AG08395 (cell line): ENCODE measurements around the gene PIP4K2A.
"Not testable (repeated sequence)": the region's sequence is repeated elsewhere in the genome, so short reads cannot be mapped to it uniquely, and the experiment has no call there.

Experiments
- DNase-seq: peaks from one replicate; pipeline ENCODE4 v3.0.0; 2012; ENCODE audit warnings: mixed read lengths, low spot score

The PIP4K2A gene

DNA sequence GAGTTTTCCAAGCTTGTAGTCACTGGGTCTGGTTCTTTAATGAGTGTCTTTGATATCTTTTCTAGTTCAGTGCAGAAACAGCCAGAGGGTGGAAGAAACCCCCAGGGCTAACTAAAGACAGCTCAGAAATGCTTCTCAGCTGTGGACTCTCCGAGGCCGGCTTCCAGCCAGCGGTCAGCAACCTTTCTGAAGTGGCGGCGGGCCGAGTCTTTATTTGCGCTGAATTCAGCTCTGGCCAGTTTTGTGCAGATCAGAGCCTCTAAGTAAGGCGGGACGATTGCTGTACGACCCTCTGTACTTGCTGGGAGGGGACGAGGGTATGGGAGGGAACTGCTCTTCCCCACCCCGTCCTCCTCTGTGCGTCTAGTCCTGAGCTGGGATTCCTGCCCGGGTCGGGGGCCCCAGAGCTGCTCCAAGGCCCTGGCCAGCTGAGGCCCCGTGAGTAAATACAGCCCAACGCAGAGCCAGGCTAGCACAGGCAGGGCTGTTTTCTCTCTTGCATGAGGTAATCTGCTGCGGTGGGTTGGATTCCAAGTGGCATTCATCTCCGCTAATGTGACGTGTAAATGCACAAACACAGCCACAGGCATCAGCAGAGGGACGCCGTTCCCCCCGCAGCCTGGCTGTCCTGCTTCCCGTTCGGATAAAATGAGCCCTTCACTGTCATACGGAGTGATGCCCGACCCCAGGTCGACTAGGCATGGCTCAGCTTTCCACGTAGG, 159.8 kb downstream of the PIP4K2A start:
- DNase-seq, result peak; percentile 71

- no peak for DNase-seq
Observed at GRCh38 chr10:22553452-22553995, 160.9 kb downstream of the PIP4K2A start.

GRCh38 chr10:22552888-22553378, 161.4 kb downstream of the PIP4K2A start:
- no peak for DNase-seq

- no peak for DNase-seq
Observed at GRCh38 chr10:22551681-22552365, 162.6 kb downstream of the PIP4K2A start.

- peak; percentile 10 for DNase-seq
Observed at GRCh38 chr10:22550732-22551131, 163.6 kb downstream of the PIP4K2A start.

DNA sequence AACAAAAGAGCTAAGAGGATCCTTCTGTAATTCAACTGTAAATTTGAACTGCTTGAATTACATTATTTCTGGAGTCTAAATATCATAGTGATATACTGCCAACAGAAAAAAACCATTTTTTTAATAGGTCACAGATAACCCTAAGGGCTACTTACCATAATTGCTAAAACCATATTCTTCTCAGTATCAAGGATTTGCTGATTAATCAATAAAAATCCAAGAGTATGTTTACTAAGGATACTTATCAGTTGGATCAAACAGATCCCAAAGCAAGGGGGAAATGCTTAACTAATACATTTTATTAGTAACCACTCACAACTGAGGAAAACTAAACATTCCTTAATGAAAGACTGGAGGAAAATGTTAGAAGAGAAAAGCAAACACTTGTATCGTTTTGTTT, 166.0 kb downstream of the PIP4K2A start:
- no peak for DNase-seq

- DNase-seq, result no peak
Observed at GRCh38 chr10:22545643-22546042, 168.7 kb downstream of the PIP4K2A start.

GRCh38 chr10:22544325-22545068, 169.9 kb downstream of the PIP4K2A start:
- no peak for DNase-seq

DNA sequence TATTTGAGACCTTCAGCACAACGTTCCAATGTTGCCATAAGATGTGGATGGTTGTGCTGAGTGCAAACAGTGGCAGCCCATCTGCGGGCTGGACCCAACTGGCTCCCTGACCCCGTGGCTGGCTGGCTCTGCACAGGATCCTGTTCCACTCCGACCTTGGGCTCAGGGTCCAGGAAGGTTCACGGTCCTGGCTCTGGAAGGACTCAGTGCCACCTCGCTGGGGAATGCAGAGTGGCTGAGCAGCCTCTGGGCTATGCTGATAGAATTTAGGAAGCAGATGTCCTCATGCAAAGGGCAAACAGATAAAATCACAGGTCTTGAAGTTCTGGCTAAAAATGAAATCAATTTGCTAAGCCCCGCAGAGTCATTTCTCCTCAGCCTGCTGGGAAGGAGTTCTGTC, 171.6 kb downstream of the PIP4K2A start:
- DNase-seq, result no peak

DNA sequence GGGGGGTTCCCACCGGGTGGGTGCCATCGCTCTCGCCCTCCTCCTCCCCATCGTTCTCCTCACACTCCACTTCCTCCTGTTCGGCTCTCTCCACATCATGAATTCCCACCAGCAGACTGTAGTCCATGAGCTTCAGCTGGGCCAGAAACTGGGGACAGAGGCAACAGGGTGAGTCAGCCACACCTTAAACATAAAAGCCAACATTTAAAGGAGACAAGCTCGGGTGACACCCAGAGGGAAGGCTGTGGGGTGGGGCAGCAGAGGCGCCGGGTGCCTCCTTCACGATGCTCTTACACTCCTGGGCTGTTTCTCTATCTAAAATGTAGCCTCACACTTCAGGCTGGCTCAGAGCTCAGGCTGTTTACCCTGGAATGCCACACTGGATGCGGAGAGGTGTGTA, 172.5 kb downstream of the PIP4K2A start:
- no peak for DNase-seq

- DNase-seq, result no peak
Observed at GRCh38 chr10:22539579-22540298, 174.6 kb downstream of the PIP4K2A start.

- DNase-seq, result no peak
Observed at GRCh38 chr10:22537810-22538209, 176.6 kb downstream of the PIP4K2A start.

- DNase-seq, result no peak
Observed at GRCh38 chr10:22536620-22537019, 177.8 kb downstream of the PIP4K2A start.

- no peak for DNase-seq
Observed at GRCh38 chr10:22534849-22535604, 179.4 kb downstream of the PIP4K2A start.

DNA sequence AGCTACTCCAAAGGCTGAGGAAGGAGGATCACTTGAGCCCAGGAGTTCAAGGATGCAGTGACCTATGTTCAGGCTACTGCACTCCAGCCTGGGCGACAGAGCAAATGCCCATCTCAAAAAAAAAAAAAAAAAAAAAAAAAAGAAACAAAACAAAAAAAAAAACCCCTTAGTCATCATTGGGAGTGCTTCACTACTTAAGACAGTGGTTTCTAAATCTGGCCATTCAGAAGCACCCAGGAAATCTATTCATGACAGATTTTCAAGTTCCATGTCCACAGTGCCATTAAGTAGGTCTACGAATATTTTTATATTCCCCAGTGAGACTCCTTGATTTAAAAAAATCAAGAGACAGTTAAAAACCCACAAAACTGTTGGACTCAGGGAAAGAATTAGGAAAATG, 182.9 kb downstream of the PIP4K2A start:
- no peak for DNase-seq

- DNase-seq, result no peak
Observed at GRCh38 chr10:22531008-22531407, 183.4 kb downstream of the PIP4K2A start.

DNA sequence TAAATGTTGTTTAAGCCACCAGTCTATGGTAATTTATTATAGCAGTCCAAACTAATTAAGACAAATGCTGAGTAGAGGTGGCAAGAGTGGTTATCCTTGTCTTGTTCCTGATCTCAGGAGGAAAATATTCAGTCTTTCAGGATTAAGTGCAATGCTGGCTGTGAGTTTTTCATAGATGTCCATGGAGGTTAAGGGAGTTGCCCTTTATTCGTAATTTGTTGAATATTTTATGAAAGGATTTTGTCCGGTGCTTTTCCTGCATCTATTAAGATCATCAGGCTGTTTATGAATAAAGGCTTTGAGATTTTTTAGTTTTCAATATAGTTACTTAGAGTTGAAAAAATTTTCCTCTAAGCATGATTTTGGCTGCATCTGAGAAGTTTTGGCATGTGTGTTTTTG, 186.9 kb downstream of the PIP4K2A start:
- no peak for DNase-seq

DNA sequence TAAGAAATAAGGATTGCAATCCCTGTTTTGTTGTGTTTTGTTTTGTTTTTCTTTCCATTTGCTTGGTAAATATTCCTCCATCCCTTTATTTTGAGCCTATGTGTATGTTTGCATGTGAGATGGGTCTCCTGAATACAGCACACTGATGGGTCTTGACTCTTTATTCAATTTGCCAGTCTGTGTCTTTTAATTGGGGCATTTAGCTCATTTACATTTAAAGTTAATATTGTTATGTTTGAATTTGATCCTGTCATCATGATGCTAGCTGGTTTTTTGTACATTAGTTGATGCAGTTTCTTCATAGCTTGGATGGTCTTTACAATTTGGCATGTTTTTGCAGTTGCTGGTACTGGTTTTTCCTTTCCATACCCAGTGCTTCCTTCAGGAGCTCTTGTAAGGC, 190.0 kb downstream of the PIP4K2A start:
- not testable (repeated sequence) for DNase-seq

- DNase-seq, result not testable (repeated sequence)
Observed at GRCh38 chr10:22520645-22521044, 193.7 kb downstream of the PIP4K2A start.

DNA sequence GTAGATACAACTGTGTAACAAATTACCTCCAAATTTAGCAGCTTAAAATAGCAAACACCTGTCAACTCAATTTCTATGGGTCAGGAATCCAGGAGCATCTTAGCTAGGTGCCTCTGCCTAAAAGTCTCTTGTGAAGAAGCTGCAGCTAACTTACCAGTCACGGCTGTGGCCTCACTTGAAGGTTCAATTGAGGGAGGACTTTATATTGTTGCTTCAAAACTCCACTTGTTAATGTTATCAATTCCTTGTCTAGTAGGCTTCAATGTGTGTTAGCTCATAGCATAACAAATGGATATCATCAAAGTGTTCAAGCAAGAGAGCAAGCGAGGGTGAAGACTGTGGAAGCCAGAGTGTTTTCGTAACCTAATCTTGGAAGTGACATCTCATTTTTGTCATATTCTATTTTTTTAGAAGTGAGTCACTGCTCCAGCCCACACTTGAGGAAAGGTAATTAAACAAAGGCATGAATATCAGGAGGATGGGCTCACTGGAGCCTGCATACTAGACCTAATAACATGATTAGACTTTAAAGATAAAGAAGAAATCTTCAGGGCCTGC, 196.1 kb downstream of the PIP4K2A start:
- no peak for DNase-seq

- DNase-seq, result no peak
Observed at GRCh38 chr10:22515009-22515408, 199.4 kb downstream of the PIP4K2A start.
